Esophagus muscularis mucosa (tissue), 4 donors: Measurements from ENCODE around the gene ASAH2B.
"Not testable (repeated sequence)": the region's sequence is repeated elsewhere in the genome, so short reads cannot be mapped to it uniquely, and the experiment has no call there.

Source experiments
- CTCF ChIP-seq, 3 experiments: fragments of 200-600 bp in 2 of 3; fragments of 450-650 bp in 1 of 3; sonication (generic) in 2 of 3; IDR thresholded peaks; one replicate each; pipeline ENCODE4 v1.5.1; 2017 to 2019; ENCODE audit warnings: antibody characterized with exemption in 3 of 3, mild to moderate bottlenecking in 2 of 3, moderate library complexity in 1 of 3
- EP300 ChIP-seq: sonication (generic); formaldehyde crosslinking; IDR thresholded peaks from one replicate; pipeline ENCODE4 v1.6.1; 2017; ENCODE audit warnings: antibody characterized with exemption
- POLR2A ChIP-seq: fragments of 450-650 bp; IDR thresholded peaks from one replicate; pipeline ENCODE4 v1.6.1; 2017; ENCODE audit warnings: antibody characterized with exemption, moderate library complexity, mild to moderate bottlenecking, low read depth
- POLR2AphosphoS5 ChIP-seq, 2 donors: sonication (generic); formaldehyde crosslinking; IDR thresholded peaks; one replicate each; pipeline ENCODE4 v1.6.1; 2017; ENCODE audit warnings: antibody characterized with exemption in 2 of 2

GRCh38 chr10:50742820-50743219 is 3.1 kb downstream of the ASAH2B start:
- TF ChIP-seq POLR2AphosphoS5 (IDR thresholded peaks at IDR 0.05); CTCF (IDR thresholded peaks at IDR 0.05); POLR2A; EP300: not testable (repeated sequence)
